C4-2B (cell line): ENCODE measurements around the gene RNF25.

ENCODE experiments used
- CTCF ChIP-seq: fragments of 450-650 bp; conservative IDR thresholded peaks from 2 replicates; pipeline ENCODE4 v1.5.1; 2017; ENCODE audit warnings: mild to moderate bottlenecking
- ZFX ChIP-seq: fragments of 450-650 bp; IDR thresholded peaks from 2 replicates; pipeline ENCODE4 v1.6.1; 2017

DNA sequence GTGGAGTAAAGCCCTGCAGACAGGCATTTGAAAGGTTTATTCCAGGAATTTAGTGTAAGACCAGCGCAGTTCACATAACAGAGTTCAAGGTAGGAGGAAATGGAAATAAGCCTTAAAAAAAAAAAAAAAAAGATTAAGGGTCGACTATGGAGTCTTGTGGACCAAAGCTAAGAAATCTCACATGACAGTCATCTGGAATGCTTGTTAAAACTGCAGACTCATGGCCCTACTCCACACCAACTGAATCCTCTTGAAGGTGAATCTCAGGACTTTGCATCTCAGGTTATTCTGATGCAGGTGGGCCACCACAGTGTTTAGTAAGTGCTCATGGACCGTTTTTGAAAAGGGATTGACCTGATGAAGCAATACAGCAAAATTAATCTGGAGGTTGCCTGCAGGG lies 47.7 kb upstream of the RNF25 start:
- TF ChIP-seq CTCF: no peak
- no peak for TF ChIP-seq ZFX
